Esophagus muscularis mucosa (tissue), 3 donors: Measurements from ENCODE around the gene ZNF362.

Experiments
- CTCF ChIP-seq, 3 experiments: fragments of 200-600 bp in 2 of 3; fragments of 450-650 bp in 1 of 3; sonication (generic) in 2 of 3; IDR thresholded peaks; one replicate each; pipeline ENCODE4 v1.5.1; 2017 to 2019; ENCODE audit warnings: antibody characterized with exemption in 3 of 3, mild to moderate bottlenecking in 2 of 3, moderate library complexity in 1 of 3
- POLR2AphosphoS5 ChIP-seq, 2 donors: sonication (generic); formaldehyde crosslinking; IDR thresholded peaks; one replicate each; pipeline ENCODE4 v1.6.1; 2017; ENCODE audit warnings: antibody characterized with exemption in 2 of 2

GRCh38 chr1:33275706-33276572 lies 19.6 kb downstream of the ZNF362 start:
- no peak for TF ChIP-seq CTCF (IDR thresholded peaks at IDR 0.05)
- no peak for TF ChIP-seq POLR2AphosphoS5 (IDR thresholded peaks at IDR 0.05)
